ENCODE data around the gene PLD1. TPM values are rescaled to one million over a fixed set of nuclear protein-coding genes. Genes with fewer than 3 reads are reported as not detected.
A peak's percentile ranks its signal among the peaks of the same experiment; 100 is the strongest.

The PLD1 gene
- total and polyA plus RNA-seq, 4 donors, result 3.1 to 31.1 (median 12.2) TPM

DNA sequence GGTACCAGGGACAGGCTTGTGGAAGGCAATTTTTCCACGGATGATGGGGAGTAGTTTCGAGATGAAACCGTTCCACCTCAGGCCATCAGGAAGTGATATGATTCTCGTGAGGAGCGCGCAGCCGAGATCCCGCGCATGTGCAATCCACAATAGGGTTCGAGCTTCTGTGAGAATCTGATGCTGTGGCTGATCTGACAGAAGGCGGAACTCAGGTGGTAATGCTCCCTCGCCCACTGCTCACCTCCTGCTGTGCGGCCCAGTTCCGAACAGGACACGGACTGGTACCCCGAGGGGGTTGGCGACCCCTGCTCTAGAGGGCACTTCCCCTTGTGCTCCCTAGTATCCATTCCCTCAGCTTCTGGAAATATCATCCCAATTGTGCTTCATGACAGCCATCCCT lies 99.9 kb downstream of the PLD1 start:
- H3K27ac ChIP-seq (ENCODE audit: low read depth in 1 of 2, low read length in 1 of 2), result no peak overlapping the region
- 93% methylated on average over 17 of the region's 17 CpGs for WGBS, 2 donors
- no peaks in the 10 kb centered on the region for H3K27me3 ChIP-seq (ENCODE audit: control insufficient read depth in 3 of 3, insufficient read depth in 3 of 3, low read length in 2 of 3)
- H3K9me3 ChIP-seq (ENCODE audit: control insufficient read depth in 4 of 4, insufficient read depth in 3 of 4, low read length in 3 of 4), result peaks cover 0 to 2% (median under 1%) of the 10 kb centered on the region in 4 donors
- no peak overlapping the region for H3K4me3 ChIP-seq
- peaks cover 0 to 8% (median 0%) of the 10 kb centered on the region in 4 donors for H3K36me3 ChIP-seq (ENCODE audit: control insufficient read depth in 4 of 4, insufficient read depth in 4 of 4, low read length in 4 of 4)
- H3K4me1 ChIP-seq (ENCODE audit: control insufficient read depth in 5 of 5, insufficient read depth in 5 of 5, low read length in 5 of 5), result no peaks in the 10 kb centered on the region
- ATAC-seq (ENCODE audit: insufficient read depth, low FRiP score), result no peak
- no peak for DNase-seq
- no peak overlapping the region for H3K9ac ChIP-seq (ENCODE audit: insufficient read depth in 1 of 2, low read length in 2 of 2)
- TF ChIP-seq CTCF (IDR thresholded peaks at IDR 0.05; ENCODE audit: control extremely low read depth, extremely low read depth), result no peak

GRCh38 chr3:171704814-171705213 lies 105.5 kb downstream of the PLD1 start:
- ATAC-seq (ENCODE audit: insufficient read depth, low FRiP score), result no peak
- WGBS, 2 donors, result 96 to 99% methylated on average over 8 of the region's 8 CpGs

GRCh38 chr3:171704002-171704401 lies 106.3 kb downstream of the PLD1 start:
- H3K27me3 ChIP-seq (ENCODE audit: control insufficient read depth in 3 of 3, insufficient read depth in 3 of 3, low read length in 2 of 3), result no peaks in the 10 kb centered on the region
- no peak overlapping the region for H3K4me3 ChIP-seq
- no peak for ATAC-seq (ENCODE audit: insufficient read depth, low FRiP score)
- 31 to 45% methylated on average over 2 of the region's 2 CpGs for WGBS, 2 donors
- H3K9ac ChIP-seq (ENCODE audit: insufficient read depth in 1 of 2, low read length in 2 of 2), result no peak overlapping the region
- H3K27ac ChIP-seq (ENCODE audit: low read depth in 1 of 2, low read length in 1 of 2), result no peak overlapping the region
- peaks cover 0 to 4% (median 0%) of the 10 kb centered on the region in 5 donors for H3K4me1 ChIP-seq (ENCODE audit: control insufficient read depth in 5 of 5, insufficient read depth in 5 of 5, low read length in 5 of 5)
- no peaks in the 10 kb centered on the region for H3K9me3 ChIP-seq (ENCODE audit: control insufficient read depth in 4 of 4, insufficient read depth in 3 of 4, low read length in 3 of 4)
- peak; percentile 23 for TF ChIP-seq CTCF (IDR thresholded peaks at IDR 0.05; ENCODE audit: control extremely low read depth, extremely low read depth)
- peak in 2 of 3 donors; percentile 15 to 29 for DNase-seq
- peaks cover 0 to 8% (median 0%) of the 10 kb centered on the region in 4 donors for H3K36me3 ChIP-seq (ENCODE audit: control insufficient read depth in 4 of 4, insufficient read depth in 4 of 4, low read length in 4 of 4)

More at GRCh38 chr3:171704814-171705213, 105.5 kb downstream of the PLD1 start:
- H3K9me3 ChIP-seq (ENCODE audit: control insufficient read depth in 4 of 4, insufficient read depth in 3 of 4, low read length in 3 of 4), result no peaks in the 10 kb centered on the region
- no peaks in the 10 kb centered on the region for H3K27me3 ChIP-seq (ENCODE audit: control insufficient read depth in 3 of 3, insufficient read depth in 3 of 3, low read length in 2 of 3)
- H3K27ac ChIP-seq (ENCODE audit: low read depth in 1 of 2, low read length in 1 of 2), result no peak overlapping the region
- no peak for DNase-seq
- no peak overlapping the region for H3K4me3 ChIP-seq
- H3K36me3 ChIP-seq (ENCODE audit: control insufficient read depth in 4 of 4, insufficient read depth in 4 of 4, low read length in 4 of 4), result peaks cover 0 to 8% (median 0%) of the 10 kb centered on the region in 4 donors
- H3K9ac ChIP-seq (ENCODE audit: insufficient read depth in 1 of 2, low read length in 2 of 2), result no peak overlapping the region
- H3K4me1 ChIP-seq (ENCODE audit: control insufficient read depth in 5 of 5, insufficient read depth in 5 of 5, low read length in 5 of 5), result peaks cover 0 to 4% (median 0%) of the 10 kb centered on the region in 5 donors
- TF ChIP-seq CTCF (IDR thresholded peaks at IDR 0.05; ENCODE audit: control extremely low read depth, extremely low read depth), result no peak

DNA sequence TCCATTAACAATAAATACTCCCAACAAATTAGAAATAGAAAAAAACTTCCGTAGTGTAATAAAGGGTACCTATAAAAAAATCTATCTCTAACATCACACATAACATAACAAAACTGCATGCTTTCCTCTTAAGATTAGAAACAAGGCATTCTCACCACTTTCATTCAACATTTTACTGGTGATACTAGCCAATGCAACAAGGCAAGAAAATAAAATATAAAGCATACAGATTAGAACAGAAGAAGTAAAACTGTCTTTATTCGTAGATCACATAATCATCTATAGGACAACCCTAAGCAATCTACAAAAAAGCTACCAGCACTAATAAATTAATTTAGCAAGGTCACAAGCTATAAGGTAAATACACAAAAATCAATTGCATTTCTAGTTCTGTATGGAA lies 107.1 kb downstream of the PLD1 start:
- no peak overlapping the region for H3K27ac ChIP-seq (ENCODE audit: low read depth in 1 of 2, low read length in 1 of 2)
- no peak overlapping the region for H3K4me3 ChIP-seq
- DNase-seq (no peak), ATAC-seq (ENCODE audit: insufficient read depth, low FRiP score) (no peak)
- 97 to 99% methylated on average over 2 of the region's 2 CpGs for WGBS, 2 donors
- H3K36me3 ChIP-seq (ENCODE audit: control insufficient read depth in 4 of 4, insufficient read depth in 4 of 4, low read length in 4 of 4), result peaks cover 0 to 7% (median 0%) of the 10 kb centered on the region in 4 donors
- peaks cover 0 to 4% (median 0%) of the 10 kb centered on the region in 5 donors for H3K4me1 ChIP-seq (ENCODE audit: control insufficient read depth in 5 of 5, insufficient read depth in 5 of 5, low read length in 5 of 5)
- H3K27me3 ChIP-seq (ENCODE audit: control insufficient read depth in 3 of 3, insufficient read depth in 3 of 3, low read length in 2 of 3), result no peaks in the 10 kb centered on the region
- H3K9me3 ChIP-seq (ENCODE audit: control insufficient read depth in 4 of 4, insufficient read depth in 3 of 4, low read length in 3 of 4), result no peaks in the 10 kb centered on the region
- no peak for TF ChIP-seq CTCF (IDR thresholded peaks at IDR 0.05; ENCODE audit: control extremely low read depth, extremely low read depth)
- no peak overlapping the region for H3K9ac ChIP-seq (ENCODE audit: insufficient read depth in 1 of 2, low read length in 2 of 2)
